HG02623 (cell line): Measurements from ENCODE around the gene CUEDC1.

Experiments used
- ATAC-seq: cut with Tn5 transposase; IDR thresholded peaks from one replicate; pipeline ENCODE4 v1.9.1; 2021; ENCODE audit warnings: moderate library complexity; ENCODE audit not compliant: unreplicated experiment

Gene CUEDC1

GRCh38 chr17:57919918-57920317 is 35.3 kb downstream of the CUEDC1 start:
- no peak for ATAC-seq

GRCh38 chr17:57918017-57918895 is 37.0 kb downstream of the CUEDC1 start:
- ATAC-seq: no peak

GRCh38 chr17:57916925-57917858 is 38.0 kb downstream of the CUEDC1 start:
- no peak for ATAC-seq

GRCh38 chr17:57915985-57916757 is 39.0 kb downstream of the CUEDC1 start:
- no peak for ATAC-seq

- no peak for ATAC-seq
Observed at GRCh38 chr17:57915544-57915943, 39.7 kb downstream of the CUEDC1 start.

- ATAC-seq: no peak
Observed at GRCh38 chr17:57914273-57915142, 40.7 kb downstream of the CUEDC1 start.

GRCh38 chr17:57913575-57914272 is 41.5 kb downstream of the CUEDC1 start:
- no peak for ATAC-seq

GRCh38 chr17:57911834-57912673 is 43.2 kb downstream of the CUEDC1 start:
- no peak for ATAC-seq

GRCh38 chr17:57910462-57911420 is 44.5 kb downstream of the CUEDC1 start:
- no peak for ATAC-seq

- no peak for ATAC-seq
Observed at GRCh38 chr17:57909551-57909950, 45.7 kb downstream of the CUEDC1 start.

GRCh38 chr17:57908278-57908677 is 46.9 kb downstream of the CUEDC1 start:
- ATAC-seq: no peak

GRCh38 chr17:57906910-57907309 is 48.3 kb downstream of the CUEDC1 start:
- no peak for ATAC-seq

GRCh38 chr17:57905875-57906455 is 49.2 kb downstream of the CUEDC1 start:
- ATAC-seq: no peak

GRCh38 chr17:57903961-57904360 is 51.3 kb downstream of the CUEDC1 start:
- no peak for ATAC-seq

- peak; percentile 51 for ATAC-seq
Observed at GRCh38 chr17:57902800-57903759, 52.1 kb downstream of the CUEDC1 start.
